ENCODE results near the gene P2RY11. TPM values are rescaled to one million over a fixed set of nuclear protein-coding genes. Genes with fewer than 3 reads are reported as not detected.

The P2RY11 gene
- total RNA-seq, 1 experiment from 2014 or later: 60.6 TPM

DNA sequence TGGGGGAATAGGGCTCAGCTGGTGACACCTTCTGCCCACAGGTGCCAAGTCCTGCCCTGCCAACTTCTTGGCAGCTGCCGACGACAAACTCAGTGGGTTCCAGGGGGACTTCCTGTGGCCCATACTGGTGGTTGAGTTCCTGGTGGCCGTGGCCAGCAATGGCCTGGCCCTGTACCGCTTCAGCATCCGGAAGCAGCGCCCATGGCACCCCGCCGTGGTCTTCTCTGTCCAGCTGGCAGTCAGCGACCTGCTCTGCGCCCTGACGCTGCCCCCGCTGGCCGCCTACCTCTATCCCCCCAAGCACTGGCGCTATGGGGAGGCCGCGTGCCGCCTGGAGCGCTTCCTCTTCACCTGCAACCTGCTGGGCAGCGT lies 2.1 kb downstream of the P2RY11 start:
- H3K79me2 ChIP-seq (ENCODE audit: insufficient read depth, low read length): no peaks in the 10 kb centered on the region
- Mint-ChIP-seq H3K36me3 (ENCODE audit: insufficient read depth in 1 of 3, low read depth in 3 of 3) (peaks cover 30 to 78% (median 58%) of the 10 kb centered on the region in 3 experiments; a peak in 6 of 7 replicates), H3K4me3 (no peak overlapping the region), H3K27me3 (ENCODE audit: low read depth) (no peaks in the 10 kb centered on the region; the same call in 1 of the 2 replicates), H3K4me1 (peaks cover 3 to 7% of the 10 kb centered on the region in 2 experiments), H3K27ac (peak overlapping the region in 1 of 3 experiments; percentile 49; a peak in 1 of 7 replicates), H3K9me3 (no peaks in the 10 kb centered on the region; a peak in 1 of 5 replicates)
- no peak overlapping the region for H4K5ac ChIP-seq (ENCODE audit: insufficient read length, low read depth, low read length)
- H3T11ph ChIP-seq (ENCODE audit: low read length): no peak overlapping the region
- H2BK5ac ChIP-seq (ENCODE audit: insufficient read length, low read length): no peak overlapping the region
- H3K4me2 ChIP-seq (ENCODE audit: insufficient read depth, insufficient read length, low read length): no peak overlapping the region
- no peak overlapping the region for H4K91ac ChIP-seq (ENCODE audit: insufficient read length, low read depth, low read length)
- H2AK5ac ChIP-seq (ENCODE audit: insufficient read length, low read length): no peak overlapping the region
- H4K20me1 ChIP-seq (ENCODE audit: control insufficient read depth, insufficient read depth, insufficient read length): no peaks in the 10 kb centered on the region
- H3K56ac ChIP-seq (ENCODE audit: insufficient read length, low read depth, low read length): no peak overlapping the region
- H3K27ac ChIP-seq (ENCODE audit: insufficient read length, low read depth, low read length): no peak overlapping the region
- no peak overlapping the region for H4K8ac ChIP-seq (replicated peaks; ENCODE audit: insufficient read length, low read depth, low read length)
- H3K9ac ChIP-seq (ENCODE audit: extremely low read depth, insufficient read length, low read length): no peak overlapping the region
- H2BK120ac ChIP-seq (ENCODE audit: low read depth, low read length, poor library complexity, severe bottlenecking): no peak overlapping the region
- no peak overlapping the region for H2BK15ac ChIP-seq (ENCODE audit: low read depth, low read length)
- no peak overlapping the region for H3K18ac ChIP-seq (ENCODE audit: insufficient read length, low read depth, low read length)
- no peak; the same call in 2 of the 3 replicates for TF ChIP-seq CTCF (conservative IDR thresholded peaks at IDR 0.05)
- H2BK12ac ChIP-seq (ENCODE audit: insufficient read length, low read depth, low read length): no peak overlapping the region
- no peaks in the 10 kb centered on the region for H3K23me2 ChIP-seq (ENCODE audit: insufficient read length, low read depth, low read length, poor library complexity, severe bottlenecking)
- no peaks in the 10 kb centered on the region for H3K27me3 ChIP-seq (ENCODE audit: insufficient read depth, low read length)
- H3K9me3 ChIP-seq (ENCODE audit: control insufficient read depth, low read depth, low read length): no peaks in the 10 kb centered on the region
- no peak overlapping the region for H3K14ac ChIP-seq (ENCODE audit: insufficient read depth, low read length)
- H3K79me1 ChIP-seq (ENCODE audit: insufficient read depth, low read depth, low read length, poor library complexity, severe bottlenecking): no peaks in the 10 kb centered on the region
- H3K4me1 ChIP-seq (ENCODE audit: insufficient read depth, low read length): no peaks in the 10 kb centered on the region
- no peak overlapping the region for H2BK20ac ChIP-seq (ENCODE audit: low read depth, low read length, poor library complexity, severe bottlenecking)
- no peak overlapping the region for H3K4ac ChIP-seq (ENCODE audit: low read depth, low read length)
- no peak overlapping the region for H3K23ac ChIP-seq (ENCODE audit: insufficient read length, low read depth, low read length)
- H2AFZ ChIP-seq (ENCODE audit: low read length): no peak overlapping the region
- DNase-seq: peak; percentile 59
- WGBS (ENCODE audit: extremely low coverage, insufficient read length, low lambda C conversion rate): no CpG with 5 or more reads among the region's 19 CpGs
